Muscle of back (tissue), 11 donors: ENCODE measurements around the gene SPIRE1. TPM values are rescaled to one million over a fixed set of nuclear protein-coding genes. Genes with fewer than 3 reads are reported as not detected.
A peak's percentile ranks its signal among the peaks of the same experiment; 100 is the strongest.
"Not testable (repeated sequence)": the region's sequence is repeated elsewhere in the genome, so short reads cannot be mapped to it uniquely, and the experiment has no call there.

Experiments
- DNase-seq, 3 donors: peaks; one replicate each; pipeline versions ENCODE4 v3.0.0 to v3.0.0-alpha.2; 2013
- polyA plus RNA-seq, 10 donors: library from polyadenylated mRNA; unstranded; fragments of 120-200 nt; gene quantifications; one replicate each; pipeline ENCODE4 v1.2.1, GENCODE V29; 2013; ENCODE audit not compliant: insufficient read length in 10 of 10

SPIRE1 gene
- polyA plus RNA-seq, 10 donors: 9.7 to 16.7 (median 13.8) TPM

GRCh38 chr18:12651651-12652050 is 6.3 kb downstream of the SPIRE1 start:
- DNase-seq: no peak

GRCh38 chr18:12647773-12648172 is 10.1 kb downstream of the SPIRE1 start:
- DNase-seq: no peak

GRCh38 chr18:12645751-12646203 is 12.1 kb downstream of the SPIRE1 start:
- peak in 2 of 3 donors; percentile 24 to 25 for DNase-seq

GRCh38 chr18:12645254-12645653 is 12.7 kb downstream of the SPIRE1 start:
- no peak for DNase-seq

- not testable (repeated sequence) for DNase-seq
These were observed 14.2 kb downstream of the SPIRE1 start for GRCh38 chr18:12643756-12644155.

GRCh38 chr18:12640881-12641200 is 17.1 kb downstream of the SPIRE1 start:
- no peak for DNase-seq

- no peak for DNase-seq
These were observed 17.7 kb downstream of the SPIRE1 start for GRCh38 chr18:12639990-12640880.

- no peak for DNase-seq
These were observed 19.2 kb downstream of the SPIRE1 start for GRCh38 chr18:12638644-12639124.

- DNase-seq: no peak
These were observed 19.8 kb downstream of the SPIRE1 start for GRCh38 chr18:12637901-12638643.

- DNase-seq: no peak
These were observed 20.5 kb downstream of the SPIRE1 start for GRCh38 chr18:12637393-12637792.

GRCh38 chr18:12631831-12632477 is 26.0 kb downstream of the SPIRE1 start:
- DNase-seq: no peak

- DNase-seq: no peak
These were observed 27.8 kb downstream of the SPIRE1 start for GRCh38 chr18:12630136-12630535.

- DNase-seq: peak in 1 of 3 donors; percentile 29
These were observed 28.9 kb downstream of the SPIRE1 start for GRCh38 chr18:12628706-12629702.

GRCh38 chr18:12627199-12627598 is 30.7 kb downstream of the SPIRE1 start:
- not testable (repeated sequence) for DNase-seq

- DNase-seq: no peak
These were observed 32.7 kb downstream of the SPIRE1 start for GRCh38 chr18:12625241-12625640.

GRCh38 chr18:12621742-12622306 is 36.1 kb downstream of the SPIRE1 start:
- DNase-seq: peak in 1 of 3 donors; percentile 39

- DNase-seq: no peak
These were observed 42.2 kb downstream of the SPIRE1 start for GRCh38 chr18:12615748-12616147.

GRCh38 chr18:12608301-12608700 is 49.6 kb downstream of the SPIRE1 start:
- no peak for DNase-seq

- peak in 1 of 3 donors; percentile 50 for DNase-seq
These were observed 51.2 kb downstream of the SPIRE1 start for GRCh38 chr18:12606592-12607315.
